Caco-2 (cell line): ENCODE measurements around the gene SOBP. TPM values are rescaled to one million over a fixed set of nuclear protein-coding genes. Genes with fewer than 3 reads are reported as not detected.

Experiments
- BruUV-seq: library from RNA; stranded (reverse); fragments of 400-500 nt; replicated peaks from 2 replicates; lab custom pipeline; 2021; lab: Mats Ljungman, UMichigan
- CTCF ChIA-PET: fragments of 300-600 bp; sonication (Branson Sonifier 250); formaldehyde crosslinking; loops from one replicate; lab custom pipeline; 2022; ENCODE audit warnings: antibody characterized with exemption; lab: Charles Lee
- POLR2A ChIA-PET: fragments of 300-600 bp; sonication (Branson Sonifier 250); formaldehyde crosslinking; loops from one replicate; lab custom pipeline; 2022; ENCODE audit warnings: antibody characterized with exemption; lab: Charles Lee
- DNase-seq, 2 experiments: peaks; one replicate each; pipeline versions ENCODE4 v3.0.0 to v3.0.0-alpha.2; 2020 to 2022
- H3K27me3 ChIP-seq: replicated peaks from 2 replicates; pipeline ENCODE4 v1.6.0; 2011; ENCODE audit warnings: low read length; ENCODE audit not compliant: control insufficient read depth, insufficient read depth
- H3K36me3 ChIP-seq: 2 replicates; pipeline ENCODE4 v1.5.1; 2011; ENCODE audit warnings: low read length; ENCODE audit not compliant: control insufficient read depth, insufficient read depth
- H3K4me1 ChIP-seq: fragments of 250-450 bp; sonication (Bioruptor Pico); 2 replicates; pipeline ENCODE4 v1.5.1; 2020; ENCODE audit warnings: mild to moderate bottlenecking
- H3K4me3 ChIP-seq: 2 replicates; pipeline ENCODE4 v1.5.1; 2011; ENCODE audit warnings: low read depth, mild to moderate bottlenecking, control low read depth, low read length
- H3K9me3 ChIP-seq: fragments of 250-450 bp; sonication (Bioruptor Pico); 2 replicates; pipeline ENCODE4 v1.5.1; 2020; ENCODE audit warnings: mild to moderate bottlenecking, moderate library complexity
- H3K27ac Mint-ChIP-seq: one replicate; pipeline ENCODE4 v1.8.0; 2022; ENCODE audit warnings: mixed read lengths; ENCODE audit not compliant: unreplicated experiment
- H3K27me3 Mint-ChIP-seq: one replicate; pipeline ENCODE4 v1.8.0; 2022; ENCODE audit warnings: mixed read lengths; ENCODE audit not compliant: insufficient read depth, unreplicated experiment
- H3K36me3 Mint-ChIP-seq: one replicate; pipeline ENCODE4 v1.8.0; 2022; ENCODE audit warnings: mild to moderate bottlenecking, mixed read lengths; ENCODE audit not compliant: insufficient read depth, unreplicated experiment
- H3K4me1 Mint-ChIP-seq: one replicate; pipeline ENCODE4 v1.8.0; 2022; ENCODE audit warnings: low read depth, mixed read lengths; ENCODE audit not compliant: unreplicated experiment
- H3K4me3 Mint-ChIP-seq: one replicate; pipeline ENCODE4 v1.8.0; 2022; ENCODE audit warnings: mild to moderate bottlenecking, moderate library complexity, mixed read lengths; ENCODE audit not compliant: unreplicated experiment
- H3K9me3 Mint-ChIP-seq: one replicate; pipeline ENCODE4 v1.8.0; 2022; ENCODE audit warnings: mixed read lengths; ENCODE audit not compliant: unreplicated experiment
- intact Hi-C: fragments of 100-400 bp; cut with micrococcal nuclease; formaldehyde crosslinking; loops from one replicate; pipeline ENCODE4 v1.10.0; 2022; ENCODE audit not compliant: unreplicated experiment
- total RNA-seq: library from RNA; stranded (reverse); gene quantifications from 2 replicates; pipeline ENCODE4 v1.2.3, GENCODE V29; 2022
- TF ChIP-seq, protein P1 (sequence below), 2 experiments: fragments of 200-600 bp in 1 of 2; IDR thresholded peaks; 1 replicate in 1 of 2; 2 replicates in 1 of 2; pipeline versions ENCODE4 v1.5.1 to v1.8.0; 2011 to 2022; ENCODE audit warnings: antibody characterized with exemption in 1 of 2, control low read depth in 1 of 2, inconsistent platforms in 1 of 2, low read depth in 1 of 2, low read length in 1 of 2, mild to moderate bottlenecking in 1 of 2, moderate library complexity in 1 of 2; ENCODE audit not compliant: insufficient read depth in 1 of 2, severe bottlenecking in 1 of 2, unreplicated experiment in 1 of 2

Gene SOBP
- total RNA-seq, 1 experiment from 2014 or later: not detected

GRCh38 chr6:107491760-107492660, 2.1 kb downstream of the SOBP start:
- Mint-ChIP-seq H3K27ac (no peak overlapping the region), H3K36me3 (no peaks in the 10 kb centered on the region), H3K27me3 (peaks cover 29% of the 10 kb centered on the region), H3K9me3 (no peaks in the 10 kb centered on the region), H3K4me3 (peak overlapping the region; percentile 80), H3K4me1 (peaks cover 7% of the 10 kb centered on the region)
- Histone ChIP-seq H3K4me3 (no peak overlapping the region), H3K36me3 (no peaks in the 10 kb centered on the region), H3K27me3 (peaks cover 3% of the 10 kb centered on the region), H3K4me1 (no peaks in the 10 kb centered on the region; the same call in 1 of the 2 replicates), H3K9me3 (no peaks in the 10 kb centered on the region)
- intact Hi-C loops: no loop called here
- DNase-seq: no peak
- ChIA-PET POLR2A (no interaction called here), CTCF (no interaction called here)
- BruUV-seq: no TSS peak
- TF ChIP-seq, protein P1, sequence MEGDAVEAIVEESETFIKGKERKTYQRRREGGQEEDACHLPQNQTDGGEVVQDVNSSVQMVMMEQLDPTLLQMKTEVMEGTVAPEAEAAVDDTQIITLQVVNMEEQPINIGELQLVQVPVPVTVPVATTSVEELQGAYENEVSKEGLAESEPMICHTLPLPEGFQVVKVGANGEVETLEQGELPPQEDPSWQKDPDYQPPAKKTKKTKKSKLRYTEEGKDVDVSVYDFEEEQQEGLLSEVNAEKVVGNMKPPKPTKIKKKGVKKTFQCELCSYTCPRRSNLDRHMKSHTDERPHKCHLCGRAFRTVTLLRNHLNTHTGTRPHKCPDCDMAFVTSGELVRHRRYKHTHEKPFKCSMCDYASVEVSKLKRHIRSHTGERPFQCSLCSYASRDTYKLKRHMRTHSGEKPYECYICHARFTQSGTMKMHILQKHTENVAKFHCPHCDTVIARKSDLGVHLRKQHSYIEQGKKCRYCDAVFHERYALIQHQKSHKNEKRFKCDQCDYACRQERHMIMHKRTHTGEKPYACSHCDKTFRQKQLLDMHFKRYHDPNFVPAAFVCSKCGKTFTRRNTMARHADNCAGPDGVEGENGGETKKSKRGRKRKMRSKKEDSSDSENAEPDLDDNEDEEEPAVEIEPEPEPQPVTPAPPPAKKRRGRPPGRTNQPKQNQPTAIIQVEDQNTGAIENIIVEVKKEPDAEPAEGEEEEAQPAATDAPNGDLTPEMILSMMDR (IDR thresholded peaks at IDR 0.05; ENCODE audit: insufficient read depth in 1 of 2, low read depth in 1 of 2, low read length in 1 of 2, severe bottlenecking in 1 of 2, unreplicated experiment in 1 of 2): no peak

DNA sequence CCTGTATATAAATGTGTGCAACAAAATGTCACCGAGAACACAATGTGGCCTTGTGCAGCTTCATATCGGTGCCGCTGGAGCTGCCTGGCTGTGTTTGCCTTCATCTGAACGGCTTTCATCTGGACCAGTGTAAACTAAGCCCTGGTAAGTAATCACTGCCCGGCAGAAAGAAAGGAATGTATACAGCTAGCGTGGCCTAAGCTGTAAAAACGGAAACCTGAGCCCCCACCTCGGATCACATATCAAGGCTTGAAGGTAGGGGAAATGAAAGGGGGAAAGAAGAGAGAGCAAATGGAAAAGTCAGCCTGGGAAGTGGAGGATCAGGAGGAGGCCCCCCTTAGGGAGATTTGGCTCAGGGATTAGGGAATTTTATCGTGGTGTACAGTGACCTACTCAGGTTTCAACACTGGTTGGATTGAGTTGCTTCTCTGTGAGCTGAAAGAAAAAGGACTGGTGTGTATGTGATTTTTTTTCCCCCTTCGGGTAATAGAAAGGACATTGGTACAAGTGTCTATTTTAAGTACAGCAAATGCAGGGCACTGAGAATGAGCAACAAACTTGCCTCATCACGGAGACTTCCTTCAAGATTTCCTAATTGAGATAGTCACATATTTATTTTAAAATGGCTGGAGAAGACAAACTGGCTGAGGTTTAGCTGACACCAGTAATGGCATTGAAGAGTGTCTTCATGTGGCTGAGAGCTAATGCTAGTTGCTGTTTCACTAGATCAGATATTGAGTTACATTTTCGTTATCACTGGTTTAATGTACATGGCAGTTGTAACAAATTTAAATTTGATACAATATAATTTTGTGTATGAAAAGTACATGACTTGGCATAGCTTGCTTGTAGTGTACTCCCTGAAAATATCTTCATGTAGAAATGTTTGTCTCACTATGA, 3.5 kb downstream of the SOBP start:
- POLR2A ChIA-PET: no interaction called here
- Histone ChIP-seq H3K9me3 (no peaks in the 10 kb centered on the region), H3K36me3 (no peaks in the 10 kb centered on the region), H3K4me1 (no peaks in the 10 kb centered on the region; the same call in 1 of the 2 replicates), H3K4me3 (no peak overlapping the region), H3K27me3 (peaks cover 3% of the 10 kb centered on the region)
- no peaks in the 10 kb centered on the region for H3K9me3 Mint-ChIP-seq
- H3K27ac Mint-ChIP-seq: no peak overlapping the region
- intact Hi-C loops: loop anchor here (1.0 kb wide), 1 partner anchor 46 kb away; no protein-coding TSS in a partner anchor
- BruUV-seq: no TSS peak
- CTCF ChIA-PET: interaction anchor here (1.2 kb wide), 1 partner anchor 175 kb away, joined by 4 read pairs; no protein-coding TSS in a partner anchor
- no peak overlapping the region for H3K4me3 Mint-ChIP-seq
- H3K4me1 Mint-ChIP-seq: peaks cover 7% of the 10 kb centered on the region
- peak in 1 of 2 experiments; percentile 17 for DNase-seq
- H3K27me3 Mint-ChIP-seq: peaks cover 21% of the 10 kb centered on the region
- no peaks in the 10 kb centered on the region for H3K36me3 Mint-ChIP-seq
- TF ChIP-seq, protein P1 (IDR thresholded peaks at IDR 0.05; ENCODE audit: insufficient read depth in 1 of 2, low read depth in 1 of 2, low read length in 1 of 2, severe bottlenecking in 1 of 2, unreplicated experiment in 1 of 2): no peak

DNA sequence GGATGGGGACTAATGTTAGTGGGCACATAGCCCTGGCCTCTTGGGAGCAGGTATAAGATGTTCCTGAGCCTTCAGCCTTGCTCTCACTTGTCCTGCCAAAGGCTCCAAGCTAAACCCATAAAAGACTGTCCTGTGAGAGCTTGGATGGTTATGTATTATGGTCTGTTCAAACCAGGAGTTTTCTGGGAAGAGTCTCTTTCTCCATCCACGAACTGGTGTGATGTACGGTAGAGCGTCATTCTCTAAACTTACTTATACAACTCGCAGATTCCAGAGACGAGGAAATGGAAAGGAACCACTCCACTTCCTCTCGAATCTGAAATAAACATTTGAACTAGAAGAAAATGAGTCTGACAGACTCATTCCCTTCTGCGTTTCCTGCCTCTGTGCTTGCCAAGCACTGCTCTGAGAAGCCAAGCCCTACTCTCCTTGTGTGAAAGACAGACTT, 5.3 kb downstream of the SOBP start:
- H3K27me3 ChIP-seq: peaks cover 3% of the 10 kb centered on the region
- H3K9me3 ChIP-seq: no peaks in the 10 kb centered on the region
- no peak overlapping the region for H3K4me3 ChIP-seq
- DNase-seq: no peak
- no peaks in the 10 kb centered on the region for H3K9me3 Mint-ChIP-seq
- CTCF ChIA-PET: no interaction called here
- no peak overlapping the region for H3K4me3 Mint-ChIP-seq
- no peaks in the 10 kb centered on the region for H3K4me1 ChIP-seq
- no peaks in the 10 kb centered on the region for H3K4me1 Mint-ChIP-seq
- peaks cover 13% of the 10 kb centered on the region for H3K27me3 Mint-ChIP-seq
- no peak overlapping the region for H3K27ac Mint-ChIP-seq
- intact Hi-C loops: no loop called here
- POLR2A ChIA-PET: no interaction called here
- BruUV-seq: no TSS peak
- no peaks in the 10 kb centered on the region for H3K36me3 ChIP-seq
- TF ChIP-seq, protein P1 (IDR thresholded peaks at IDR 0.05; ENCODE audit: insufficient read depth in 1 of 2, low read depth in 1 of 2, low read length in 1 of 2, severe bottlenecking in 1 of 2, unreplicated experiment in 1 of 2): no peak
- H3K36me3 Mint-ChIP-seq: no peaks in the 10 kb centered on the region
